ENCODE measurements around the gene PTPRN2.

GRCh38 chr7:157580324-157580723, 1007.3 kb downstream of the PTPRN2 start:
- TF ChIP-seq FOXA1 (IDR thresholded peaks at IDR 0.05) (no peak), CTBP1 (IDR thresholded peaks at IDR 0.05; ENCODE audit: borderline replicate concordance) (no peak), TARDBP (IDR thresholded peaks at IDR 0.05) (no peak), LEF1 (IDR thresholded peaks at IDR 0.05; ENCODE audit: borderline replicate concordance) (no peak), L3MBTL2 (conservative IDR thresholded peaks at IDR 0.05) (no peak), ZNF384 (IDR thresholded peaks at IDR 0.05) (no peak), ELF4 (IDR thresholded peaks at IDR 0.05) (no peak), NFRKB (IDR thresholded peaks at IDR 0.05) (no peak), BHLHE40 (IDR thresholded peaks at IDR 0.05; ENCODE audit: borderline replicate concordance) (no peak), SP1 (IDR thresholded peaks at IDR 0.05) (no peak)
- TF ChIP-seq, protein P1, sequence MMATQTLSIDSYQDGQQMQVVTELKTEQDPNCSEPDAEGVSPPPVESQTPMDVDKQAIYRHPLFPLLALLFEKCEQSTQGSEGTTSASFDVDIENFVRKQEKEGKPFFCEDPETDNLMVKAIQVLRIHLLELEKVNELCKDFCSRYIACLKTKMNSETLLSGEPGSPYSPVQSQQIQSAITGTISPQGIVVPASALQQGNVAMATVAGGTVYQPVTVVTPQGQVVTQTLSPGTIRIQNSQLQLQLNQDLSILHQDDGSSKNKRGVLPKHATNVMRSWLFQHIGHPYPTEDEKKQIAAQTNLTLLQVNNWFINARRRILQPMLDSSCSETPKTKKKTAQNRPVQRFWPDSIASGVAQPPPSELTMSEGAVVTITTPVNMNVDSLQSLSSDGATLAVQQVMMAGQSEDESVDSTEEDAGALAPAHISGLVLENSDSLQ (IDR thresholded peaks at IDR 0.05) = no peak
